Measurements from ENCODE around the gene IFIT3.

DNA sequence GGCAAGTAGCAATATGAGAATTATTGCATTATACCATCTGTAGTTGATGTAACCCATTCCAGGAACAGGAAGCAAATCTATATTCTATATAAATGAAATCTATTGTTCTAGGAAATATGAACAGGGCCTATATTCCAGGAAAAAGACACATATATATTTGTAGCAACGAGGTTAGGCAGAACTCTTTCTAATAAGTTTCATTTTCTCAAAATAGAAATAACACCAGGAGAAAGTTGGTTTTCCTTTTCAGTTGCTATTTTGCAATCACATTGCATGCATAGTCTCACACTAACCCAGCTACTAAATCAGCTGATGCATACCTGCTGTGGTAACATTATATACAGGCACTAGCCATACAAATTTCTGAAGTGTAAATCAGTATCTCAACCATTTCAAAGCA is 32.2 kb upstream of the IFIT3 start:
- TF ChIP-seq, protein P1, sequence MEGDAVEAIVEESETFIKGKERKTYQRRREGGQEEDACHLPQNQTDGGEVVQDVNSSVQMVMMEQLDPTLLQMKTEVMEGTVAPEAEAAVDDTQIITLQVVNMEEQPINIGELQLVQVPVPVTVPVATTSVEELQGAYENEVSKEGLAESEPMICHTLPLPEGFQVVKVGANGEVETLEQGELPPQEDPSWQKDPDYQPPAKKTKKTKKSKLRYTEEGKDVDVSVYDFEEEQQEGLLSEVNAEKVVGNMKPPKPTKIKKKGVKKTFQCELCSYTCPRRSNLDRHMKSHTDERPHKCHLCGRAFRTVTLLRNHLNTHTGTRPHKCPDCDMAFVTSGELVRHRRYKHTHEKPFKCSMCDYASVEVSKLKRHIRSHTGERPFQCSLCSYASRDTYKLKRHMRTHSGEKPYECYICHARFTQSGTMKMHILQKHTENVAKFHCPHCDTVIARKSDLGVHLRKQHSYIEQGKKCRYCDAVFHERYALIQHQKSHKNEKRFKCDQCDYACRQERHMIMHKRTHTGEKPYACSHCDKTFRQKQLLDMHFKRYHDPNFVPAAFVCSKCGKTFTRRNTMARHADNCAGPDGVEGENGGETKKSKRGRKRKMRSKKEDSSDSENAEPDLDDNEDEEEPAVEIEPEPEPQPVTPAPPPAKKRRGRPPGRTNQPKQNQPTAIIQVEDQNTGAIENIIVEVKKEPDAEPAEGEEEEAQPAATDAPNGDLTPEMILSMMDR (IDR thresholded peaks at IDR 0.05), result no peak
- TF ChIP-seq POLR2A (IDR thresholded peaks at IDR 0.05), result no peak

All from body of pancreas (tissue), 4 donors.